Endometrial microvascular endothelial cells (primary cell): ENCODE measurements around the gene BANK1. TPM values are rescaled to one million over a fixed set of nuclear protein-coding genes. Genes with fewer than 3 reads are reported as not detected.

Source experiments
- in situ Hi-C: cut with HindIII; loops from 2 replicates; pipeline ENCODE4 v1.10.0; 2017; ENCODE audit warnings: low sequenced_read_pairs, low pct_unique_long_range_greater_than_20kb; ENCODE audit errors: inconsistent ontology term
- total RNA-seq: library from RNA; depleted of rRNA; stranded (reverse); fragments of >200 nt; gene quantifications from one replicate; pipeline ENCODE4 v1.2.3, GENCODE V29; 2015; ENCODE audit errors: inconsistent ontology term

The BANK1 gene
- total RNA-seq, 1 donor from 2014 or later, result under 0.01 TPM

GRCh38 chr4:101807351-101807750, 16.8 kb downstream of the BANK1 start:
- in situ Hi-C loops, result no loop called here

GRCh38 chr4:101813604-101814003, 23.1 kb downstream of the BANK1 start:
- in situ Hi-C loops, result no loop called here

- in situ Hi-C loops, result no loop called here
Observed at GRCh38 chr4:101818362-101818761, 27.8 kb downstream of the BANK1 start.

GRCh38 chr4:101823864-101824263, 33.3 kb downstream of the BANK1 start:
- in situ Hi-C loops, result no loop called here

GRCh38 chr4:101824500-101824899, 34.0 kb downstream of the BANK1 start:
- in situ Hi-C loops, result no loop called here

GRCh38 chr4:101825953-101826352, 35.4 kb downstream of the BANK1 start:
- in situ Hi-C loops, result no loop called here

- in situ Hi-C loops, result no loop called here
Observed at GRCh38 chr4:101831816-101832215, 41.3 kb downstream of the BANK1 start.

GRCh38 chr4:101833480-101833879, 43.0 kb downstream of the BANK1 start:
- in situ Hi-C loops, result no loop called here

GRCh38 chr4:101835121-101835904, 44.8 kb downstream of the BANK1 start:
- in situ Hi-C loops, result no loop called here

GRCh38 chr4:101843054-101843453, 52.5 kb downstream of the BANK1 start:
- in situ Hi-C loops, result no loop called here

- in situ Hi-C loops, result no loop called here
Observed at GRCh38 chr4:101846550-101846949, 56.0 kb downstream of the BANK1 start.

GRCh38 chr4:101850698-101851097, 60.2 kb downstream of the BANK1 start:
- in situ Hi-C loops, result no loop called here

- in situ Hi-C loops, result no loop called here
Observed at GRCh38 chr4:101851672-101852071, 61.1 kb downstream of the BANK1 start.

GRCh38 chr4:101853028-101853427, 62.5 kb downstream of the BANK1 start:
- in situ Hi-C loops, result no loop called here

GRCh38 chr4:101853691-101854090, 63.2 kb downstream of the BANK1 start:
- in situ Hi-C loops, result no loop called here

GRCh38 chr4:101855239-101855638, 64.7 kb downstream of the BANK1 start:
- in situ Hi-C loops, result no loop called here

GRCh38 chr4:101856149-101856548, 65.6 kb downstream of the BANK1 start:
- in situ Hi-C loops, result no loop called here

GRCh38 chr4:101857176-101857575, 66.6 kb downstream of the BANK1 start:
- in situ Hi-C loops, result no loop called here

GRCh38 chr4:101858641-101859040, 68.1 kb downstream of the BANK1 start:
- in situ Hi-C loops, result no loop called here

- in situ Hi-C loops, result no loop called here
Observed at GRCh38 chr4:101862595-101862994, 72.1 kb downstream of the BANK1 start.

- in situ Hi-C loops, result no loop called here
Observed at GRCh38 chr4:101864660-101865059, 74.1 kb downstream of the BANK1 start.
